ENCODE measurements around the gene SGSM1.

SGSM1 gene

GRCh38 chr22:24930678-24931077 lies 124.7 kb downstream of the SGSM1 start:
- TF ChIP-seq CTCF (conservative IDR thresholded peaks at IDR 0.05; ENCODE audit: low read length) = no peak

GRCh38 chr22:24935771-24936483 lies 129.9 kb downstream of the SGSM1 start:
- no peak for DNase-seq (ENCODE audit: low read depth)
- TF ChIP-seq CTCF (conservative IDR thresholded peaks at IDR 0.05; ENCODE audit: low read length) = no peak
- H3K4me3 ChIP-seq (ENCODE audit: low read length) = no peak overlapping the region

More at GRCh38 chr22:24930678-24931077, 124.7 kb downstream of the SGSM1 start:
- no peak for DNase-seq (ENCODE audit: low read depth)
- H3K4me3 ChIP-seq (ENCODE audit: low read length) = no peak overlapping the region

DNA sequence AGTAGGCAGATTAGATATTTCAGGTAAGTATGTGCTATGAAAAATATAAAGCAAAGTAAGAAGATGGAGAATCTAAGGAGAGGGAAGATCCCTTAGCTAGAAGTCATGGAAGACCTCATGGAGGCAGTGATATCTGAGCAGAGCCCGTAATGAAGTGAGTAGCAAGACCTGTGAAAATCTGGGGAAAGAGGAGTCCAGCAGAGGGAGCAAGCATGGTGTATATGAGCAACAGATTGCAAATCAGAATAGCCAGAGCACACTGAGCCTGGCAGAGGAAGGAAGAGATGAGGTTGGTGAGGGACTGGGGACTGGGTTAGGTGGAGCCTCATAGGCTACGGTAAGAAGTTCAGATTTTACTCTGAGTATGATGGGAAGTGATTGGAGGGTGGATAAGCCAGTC lies 131.1 kb downstream of the SGSM1 start:
- TF ChIP-seq CTCF (conservative IDR thresholded peaks at IDR 0.05; ENCODE audit: low read length) = peak; percentile 29
- no peak for DNase-seq (ENCODE audit: low read depth)
- H3K4me3 ChIP-seq (ENCODE audit: low read length) = no peak overlapping the region

DNA sequence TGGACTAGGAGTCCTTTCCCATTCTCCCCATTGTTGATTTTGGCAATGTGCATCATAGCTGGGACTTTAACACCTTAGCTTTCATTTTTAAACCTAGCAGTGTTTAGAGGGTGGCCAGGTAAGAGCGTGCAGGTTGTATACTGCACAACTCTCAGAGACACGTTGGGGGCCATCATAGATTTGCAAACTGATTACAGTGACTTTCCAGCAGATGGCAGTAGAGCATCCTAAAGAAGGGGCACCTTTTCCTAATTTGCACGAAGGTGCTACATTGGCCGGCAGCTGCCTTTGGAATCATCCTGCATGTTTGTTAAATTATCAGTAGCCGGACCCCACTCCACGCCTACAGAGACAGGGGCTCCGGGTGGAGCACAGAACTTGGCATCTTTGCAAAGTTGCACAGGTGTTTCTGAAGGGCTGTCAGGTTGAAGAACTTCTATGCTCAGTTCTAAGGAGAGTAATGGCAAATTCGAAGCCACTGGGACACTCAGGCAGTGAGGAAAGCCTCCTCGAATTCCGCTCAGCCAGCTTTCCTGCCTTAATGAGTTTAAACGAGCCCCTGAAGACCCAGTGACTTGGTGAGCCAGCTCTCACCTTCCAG lies 132.8 kb downstream of the SGSM1 start:
- peak; percentile 88 for TF ChIP-seq CTCF (conservative IDR thresholded peaks at IDR 0.05; ENCODE audit: low read length)
- H3K4me3 ChIP-seq (ENCODE audit: low read length) = no peak overlapping the region
- DNase-seq (ENCODE audit: low read depth) = peak; percentile 32

- H3K4me3 ChIP-seq (ENCODE audit: low read length) = no peak overlapping the region
- DNase-seq (ENCODE audit: low read depth) = no peak
- TF ChIP-seq CTCF (conservative IDR thresholded peaks at IDR 0.05; ENCODE audit: low read length) = no peak
Observed at GRCh38 chr22:24942301-24942700, 136.3 kb downstream of the SGSM1 start.

DNA sequence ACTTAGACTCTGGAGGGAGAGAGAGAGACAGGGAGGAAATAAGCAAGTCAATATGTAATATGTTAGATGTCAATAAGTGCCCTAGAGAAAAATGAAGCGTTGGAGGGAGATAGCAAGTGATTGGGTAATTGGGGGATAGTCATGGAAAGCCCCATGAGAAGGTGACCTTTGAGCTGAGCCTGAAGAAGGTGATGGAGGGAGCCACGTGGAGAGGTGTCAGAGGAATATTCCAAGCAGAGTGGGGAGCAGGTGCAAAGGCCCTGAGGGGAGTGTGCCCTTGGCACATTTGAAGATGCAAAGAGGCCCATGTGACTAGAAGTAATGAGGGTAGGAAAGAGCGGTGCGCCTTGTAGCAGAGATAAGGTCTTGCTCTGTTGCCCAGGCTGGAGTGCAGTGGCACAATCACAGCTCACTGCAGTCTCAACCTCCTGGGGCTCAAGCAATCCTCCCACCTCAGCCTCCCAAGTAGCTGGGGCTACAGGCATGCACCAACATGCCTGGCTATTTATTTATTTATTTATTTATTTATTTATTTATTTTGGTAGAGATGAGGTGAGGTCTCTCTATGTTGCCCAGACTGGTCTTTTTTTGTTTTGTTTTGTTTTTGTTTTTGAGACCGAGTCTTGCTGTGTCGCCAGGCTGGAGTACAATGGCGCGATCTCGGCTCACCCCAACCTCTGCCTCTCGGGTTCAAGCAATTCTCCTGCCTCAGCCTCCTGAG lies 138.4 kb downstream of the SGSM1 start:
- no peak for TF ChIP-seq CTCF (conservative IDR thresholded peaks at IDR 0.05; ENCODE audit: low read length)
- no peak overlapping the region for H3K4me3 ChIP-seq (ENCODE audit: low read length)
- DNase-seq (ENCODE audit: low read depth) = no peak
